Measurements from ENCODE around the gene SLC10A7. TPM values are rescaled to one million over a fixed set of nuclear protein-coding genes. Genes with fewer than 3 reads are reported as not detected.

SLC10A7 gene
- total and polyA plus RNA-seq, 10 donors = 1.8 to 33.2 (median 18.4) TPM

DNA sequence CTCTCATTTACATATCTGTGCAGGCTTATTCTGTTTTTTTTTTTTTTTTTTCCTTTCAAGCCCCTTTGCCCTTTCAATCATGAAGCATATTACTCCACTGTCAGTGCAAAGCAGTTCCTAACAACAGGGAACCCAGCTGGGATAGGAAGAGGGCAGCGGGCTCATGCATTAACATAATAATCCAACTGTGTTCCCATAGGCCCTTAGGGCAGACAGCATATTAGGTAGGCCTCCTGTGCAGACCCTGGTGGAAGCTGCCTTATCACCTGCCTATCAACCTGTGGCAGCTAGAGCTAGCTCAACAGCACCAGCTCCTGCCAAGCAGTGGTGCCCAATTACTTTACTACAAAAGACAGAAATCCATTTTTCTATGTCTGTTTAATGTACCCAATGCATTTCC, 49.3 kb downstream of the SLC10A7 start:
- H3K4me1 ChIP-seq = no peaks in the 10 kb centered on the region
- H3K27me3 ChIP-seq (replicated peaks in 1 of 7) = no peaks in the 10 kb centered on the region
- intact Hi-C loops (cut with DNase I; ENCODE audit: low total_unique reads) = no loop called here
- H3K9me3 ChIP-seq = no peaks in the 10 kb centered on the region
- DNase-seq = no peak
- no peak overlapping the region for H3K27ac ChIP-seq
- peaks cover 0 to 8% (median 0%) of the 10 kb centered on the region in 6 donors for H3K36me3 ChIP-seq
- no peak overlapping the region for H3K4me3 ChIP-seq
- no peak for TF ChIP-seq POLR2A (IDR thresholded peaks at IDR 0.05)
- no peak for TF ChIP-seq CTCF (IDR thresholded peaks at IDR 0.05 in 8 of 11, conservative IDR thresholded peaks at IDR 0.05 in 3 of 11)
- no peak for TF ChIP-seq POLR2AphosphoS5 (IDR thresholded peaks at IDR 0.05)
- WGBS, 5 donors = 90 to 100% (median 94%) methylated on average over 1 of the region's 1 CpG

- TF ChIP-seq CTCF (IDR thresholded peaks at IDR 0.05 in 8 of 11, conservative IDR thresholded peaks at IDR 0.05 in 3 of 11) (no peak), POLR2A (IDR thresholded peaks at IDR 0.05) (no peak), POLR2AphosphoS5 (IDR thresholded peaks at IDR 0.05) (no peak)
- intact Hi-C loops (cut with DNase I; ENCODE audit: low total_unique reads) = no loop called here
- no peaks in the 10 kb centered on the region for H3K27me3 ChIP-seq (replicated peaks in 1 of 7)
- H3K27ac ChIP-seq = no peak overlapping the region
- peaks cover 0 to 8% (median 0%) of the 10 kb centered on the region in 6 donors for H3K36me3 ChIP-seq
- no peaks in the 10 kb centered on the region for H3K9me3 ChIP-seq
- DNase-seq = no peak
- no peak overlapping the region for H3K4me3 ChIP-seq
- H3K4me1 ChIP-seq = no peaks in the 10 kb centered on the region
Measured at GRCh38 chr4:146470604-146471003, 51.1 kb downstream of the SLC10A7 start.

- intact Hi-C loops (cut with DNase I; ENCODE audit: low total_unique reads) = no loop called here
- 94 to 100% (median 97%) methylated on average over 1 of the region's 1 CpG for WGBS, 5 donors
- DNase-seq = no peak
- H3K4me1 ChIP-seq = no peaks in the 10 kb centered on the region
- H3K27me3 ChIP-seq (replicated peaks in 1 of 7) = no peaks in the 10 kb centered on the region
- H3K4me3 ChIP-seq = no peak overlapping the region
- H3K27ac ChIP-seq = no peak overlapping the region
- H3K36me3 ChIP-seq = peaks cover 0 to 8% (median 0%) of the 10 kb centered on the region in 6 donors
- TF ChIP-seq POLR2A (IDR thresholded peaks at IDR 0.05) (no peak), POLR2AphosphoS5 (IDR thresholded peaks at IDR 0.05) (no peak), CTCF (IDR thresholded peaks at IDR 0.05 in 8 of 11, conservative IDR thresholded peaks at IDR 0.05 in 3 of 11) (no peak)
- H3K9me3 ChIP-seq = no peaks in the 10 kb centered on the region
Measured at GRCh38 chr4:146469022-146469421, 52.7 kb downstream of the SLC10A7 start.

- Histone ChIP-seq H3K4me3 (no peak overlapping the region), H3K36me3 (peaks cover 0 to 8% (median 0%) of the 10 kb centered on the region in 6 donors), H3K27ac (no peak overlapping the region), H3K4me1 (no peaks in the 10 kb centered on the region), H3K9me3 (no peaks in the 10 kb centered on the region), H3K27me3 (replicated peaks in 1 of 7) (no peaks in the 10 kb centered on the region)
- intact Hi-C loops (cut with DNase I; ENCODE audit: low total_unique reads) = no loop called here
- no peak for TF ChIP-seq POLR2A (IDR thresholded peaks at IDR 0.05)
- TF ChIP-seq CTCF (IDR thresholded peaks at IDR 0.05 in 8 of 11, conservative IDR thresholded peaks at IDR 0.05 in 3 of 11) = no peak
- no peak for TF ChIP-seq POLR2AphosphoS5 (IDR thresholded peaks at IDR 0.05)
- no peak for DNase-seq
- WGBS, 5 donors = 78 to 93% (median 88%) methylated on average over 1 of the region's 1 CpG
Measured at GRCh38 chr4:146465628-146466027, 56.1 kb downstream of the SLC10A7 start.
